Activated CD4-positive, alpha-beta T cell treated with anti-CD3 and anti-CD28 coated beads, Interleukin-2, Interleukin-4, amounts not matched to agents 100 ng/mL and 50 ng/mL, durations not matched to agents 16 hours and 8 hours (primary cell): ENCODE measurements around the gene HEATR5A.

ENCODE experiments used
- DNase-seq: peaks from one replicate; pipeline ENCODE4 v3.0.0-alpha.2; 2020; ENCODE audit warnings: low spot score

HEATR5A gene

DNA sequence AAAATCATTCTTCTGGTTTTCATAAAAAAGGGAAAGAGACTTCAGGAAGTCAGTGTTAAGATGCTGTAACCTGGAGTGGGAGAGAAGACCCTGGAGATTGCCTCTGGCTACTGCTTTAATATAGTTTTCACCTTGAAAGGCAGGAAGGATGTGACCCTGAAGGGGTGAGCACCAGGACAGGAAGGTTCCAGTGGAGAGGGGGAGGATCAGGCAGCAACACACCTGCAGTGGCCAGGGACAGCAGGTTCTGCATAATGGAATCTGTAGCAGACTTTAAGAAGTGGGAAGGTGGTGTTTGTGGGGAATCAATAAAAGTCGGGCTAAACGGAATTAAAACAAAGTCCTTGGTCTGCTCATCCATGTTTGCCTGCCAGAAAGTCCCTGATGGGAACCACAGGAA lies 6.3 kb upstream of the HEATR5A start:
- DNase-seq = no peak

DNA sequence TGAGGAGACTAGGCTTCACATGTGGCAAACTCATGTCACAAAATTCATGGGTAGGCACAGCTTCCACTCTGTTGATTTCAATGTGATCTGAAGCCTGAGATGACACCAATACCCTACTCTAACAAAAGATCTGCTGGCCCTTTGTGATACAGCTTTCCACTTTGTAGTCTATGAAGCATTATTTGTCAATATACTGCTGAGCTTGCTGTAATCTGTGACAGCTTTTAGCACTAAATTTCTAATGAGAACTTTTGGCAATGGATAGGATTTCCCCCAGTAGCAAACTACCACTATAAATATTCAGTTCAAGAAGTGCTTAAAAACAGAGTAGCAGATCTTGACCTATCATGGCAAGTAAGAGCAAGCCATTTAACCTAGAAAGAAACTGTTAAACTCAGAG lies 5.6 kb upstream of the HEATR5A start:
- no peak for DNase-seq

DNA sequence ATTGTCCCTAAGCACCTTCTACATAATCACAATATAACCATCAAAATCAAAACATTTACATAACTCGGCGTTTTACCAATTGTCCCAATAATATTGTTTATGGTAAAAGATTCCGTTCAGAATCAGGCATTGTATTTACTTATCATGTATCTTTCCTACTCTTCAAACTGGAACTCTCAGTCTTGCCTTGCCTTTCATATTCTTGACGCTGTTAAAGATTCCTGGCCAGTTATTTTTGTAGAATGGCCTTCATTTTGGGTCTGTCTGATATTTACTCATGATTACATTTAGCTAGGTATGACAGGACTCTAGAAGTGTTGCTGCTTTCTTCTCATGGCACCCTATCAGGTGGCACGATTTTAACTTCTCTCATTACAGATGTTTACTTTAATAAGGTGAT lies 850 bp upstream of the HEATR5A start:
- no peak for DNase-seq

DNA sequence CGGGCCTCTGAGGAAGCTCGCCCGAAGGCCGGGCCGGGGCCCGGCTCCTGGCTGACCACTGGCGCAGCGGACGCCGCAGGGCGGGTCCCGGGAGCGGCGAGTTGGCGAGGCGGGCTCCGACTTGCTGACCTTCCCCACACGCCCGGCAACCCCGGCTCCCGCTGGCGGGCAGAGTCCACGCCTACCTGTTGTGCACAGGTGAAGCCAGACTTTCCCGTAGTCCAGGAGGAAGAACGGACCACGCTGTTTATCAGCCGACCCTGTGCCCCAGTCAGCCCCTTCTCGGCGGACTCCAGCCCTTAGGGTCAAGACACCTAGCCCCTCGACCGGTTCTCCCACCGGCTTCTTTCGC lies 407 bp downstream of the HEATR5A start:
- DNase-seq = no peak

DNA sequence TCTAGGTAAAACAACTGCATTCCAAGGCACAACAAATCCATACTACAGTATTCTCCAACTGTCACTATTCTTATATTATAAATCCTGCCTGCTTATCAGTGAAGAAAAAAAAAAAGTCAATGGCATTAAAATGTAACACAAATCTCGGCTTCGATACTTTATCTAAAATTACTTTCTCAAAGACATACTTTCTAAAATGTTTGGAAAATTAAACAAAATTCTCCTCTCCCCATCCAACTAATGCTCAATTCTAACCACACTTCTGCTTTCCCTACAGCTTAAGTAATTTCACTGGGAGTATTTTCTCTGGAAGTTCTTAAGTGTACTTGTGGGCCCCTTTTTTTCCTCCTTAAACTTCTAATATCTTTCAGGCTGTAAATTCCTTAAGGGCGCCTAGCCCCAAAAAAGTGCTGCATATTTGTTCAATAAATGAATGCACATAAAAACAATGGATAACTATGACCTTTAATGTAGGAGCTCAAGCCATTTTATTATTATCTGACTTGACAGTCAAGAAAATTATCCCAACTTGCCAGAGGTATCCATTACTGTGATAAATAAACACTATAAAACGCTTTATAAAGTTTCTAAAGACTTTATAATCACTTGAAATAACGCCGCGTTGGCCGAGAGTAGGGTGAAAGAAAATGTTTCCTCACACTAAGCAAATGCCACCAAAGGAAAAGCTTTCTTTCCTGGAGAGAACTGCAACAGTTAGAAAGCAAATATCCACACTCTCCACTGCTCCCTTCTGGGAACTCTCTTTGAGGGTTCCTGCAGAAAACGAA lies 977 bp downstream of the HEATR5A start:
- DNase-seq = no peak

DNA sequence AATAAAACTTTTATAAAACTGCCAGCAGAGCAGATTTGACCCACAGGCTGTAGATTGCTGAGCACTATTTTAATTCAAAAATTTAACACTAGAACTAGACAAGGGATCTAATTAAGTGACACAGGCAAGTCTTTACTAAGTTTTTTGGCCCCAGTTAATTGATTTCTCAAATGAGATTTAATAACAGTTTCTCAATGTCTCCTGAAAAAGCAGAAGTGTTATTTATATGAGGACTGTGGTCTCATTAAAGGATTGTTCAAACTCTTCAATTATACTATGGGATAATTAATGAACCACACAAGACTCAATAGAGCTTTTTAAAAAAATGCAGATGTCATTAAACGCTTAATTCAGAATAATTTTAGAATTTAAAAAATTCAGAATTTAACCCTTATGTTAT lies 1.9 kb downstream of the HEATR5A start:
- DNase-seq = no peak

DNA sequence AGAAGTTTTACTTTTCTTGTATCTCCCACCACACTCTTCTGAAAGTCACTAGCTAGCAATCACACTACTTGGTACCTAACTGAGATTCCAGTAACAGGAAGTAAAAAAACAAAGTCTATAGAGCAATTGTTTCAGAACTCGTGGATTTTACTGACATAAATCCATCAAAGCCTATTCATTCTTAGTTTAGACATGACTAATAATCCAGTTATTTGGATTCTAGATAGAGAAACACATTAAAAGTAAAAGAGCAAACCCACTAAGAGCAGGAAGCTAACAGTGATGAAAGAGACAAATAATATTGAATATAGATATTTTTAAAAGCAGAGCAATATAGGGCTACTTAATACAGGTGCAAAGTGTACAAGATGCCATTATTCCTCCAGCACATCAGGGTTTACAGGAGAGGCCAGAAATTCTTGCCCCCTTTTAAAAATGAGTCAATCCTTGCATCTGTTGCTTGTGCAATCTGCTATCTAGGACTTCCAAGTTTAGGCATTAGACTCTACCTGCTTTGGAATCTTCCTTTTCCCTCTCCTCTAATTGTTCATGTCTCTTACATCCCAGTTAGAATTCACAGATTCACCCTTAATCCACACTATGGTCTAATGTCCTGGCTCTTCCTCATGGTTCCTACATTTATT lies 6.0 kb downstream of the HEATR5A start:
- no peak for DNase-seq

DNA sequence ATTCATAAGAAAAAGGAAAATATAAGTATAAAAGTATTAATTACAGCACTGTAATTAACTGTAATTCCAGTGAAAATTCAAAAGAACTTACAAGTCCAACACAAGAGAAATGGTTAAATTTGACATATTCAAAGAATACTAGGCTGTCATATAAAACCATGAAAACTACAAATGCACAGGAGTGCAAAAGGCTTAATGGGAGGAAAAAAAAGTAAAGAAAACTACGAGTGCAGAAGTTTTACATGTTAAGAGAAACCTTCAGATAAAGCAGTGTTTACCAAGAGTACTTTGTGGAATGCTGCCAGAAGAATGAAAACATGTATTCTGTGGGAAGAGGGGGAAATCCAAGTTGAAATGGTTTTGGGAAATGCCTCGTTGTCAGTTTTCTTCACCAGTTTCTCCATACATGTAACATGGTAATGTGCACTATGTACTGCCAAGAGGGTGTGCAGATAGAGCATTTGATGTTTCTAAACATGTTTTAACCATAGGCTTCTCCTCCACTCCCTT lies 9.1 kb downstream of the HEATR5A start:
- DNase-seq = no peak

DNA sequence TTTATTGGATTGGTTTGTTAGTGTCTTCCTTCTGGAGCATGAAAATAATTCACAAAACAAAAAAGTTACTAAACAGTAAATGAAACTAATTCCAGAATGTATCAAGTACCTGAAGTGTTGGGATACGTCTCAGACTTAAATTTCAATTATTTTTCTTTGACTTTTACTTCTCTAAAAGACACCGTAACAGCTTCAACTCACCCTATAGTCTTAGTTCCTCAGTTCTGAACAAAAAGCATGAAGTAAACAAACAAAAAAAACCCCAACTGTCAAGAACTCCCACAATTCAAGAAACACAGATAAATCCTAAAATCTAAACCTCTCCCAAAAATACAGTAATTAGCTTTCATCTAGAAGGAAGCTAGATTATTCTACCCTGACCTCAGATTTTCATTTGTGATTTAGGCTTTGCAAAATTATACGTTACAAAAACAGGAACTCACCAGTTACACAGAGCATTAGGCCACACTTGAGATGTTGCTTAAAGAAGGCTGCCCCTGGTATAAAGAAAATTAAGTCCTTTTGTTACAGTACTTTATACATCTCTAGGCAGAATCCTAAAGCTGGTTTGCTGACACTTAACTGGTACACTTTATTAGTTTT lies 10.2 kb downstream of the HEATR5A start:
- no peak for DNase-seq

DNA sequence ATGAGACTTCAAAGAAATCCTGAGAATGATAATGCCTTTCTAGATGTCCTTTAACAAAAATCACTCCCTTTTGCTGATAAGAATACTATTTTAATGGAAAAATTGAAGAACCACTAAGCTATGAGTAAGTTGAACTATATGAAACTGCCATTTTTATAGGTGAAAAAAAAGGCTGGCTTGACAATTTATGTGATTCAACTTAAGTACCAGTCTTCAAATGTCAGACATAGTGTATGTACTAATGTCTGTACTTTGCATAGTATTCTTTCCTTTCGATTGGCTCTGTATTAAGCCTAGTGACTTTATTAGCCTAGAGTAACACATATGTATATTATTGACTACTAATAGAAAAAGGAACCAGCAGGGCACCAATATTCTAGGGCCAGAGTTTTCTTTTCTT lies 11.9 kb downstream of the HEATR5A start:
- DNase-seq = no peak

DNA sequence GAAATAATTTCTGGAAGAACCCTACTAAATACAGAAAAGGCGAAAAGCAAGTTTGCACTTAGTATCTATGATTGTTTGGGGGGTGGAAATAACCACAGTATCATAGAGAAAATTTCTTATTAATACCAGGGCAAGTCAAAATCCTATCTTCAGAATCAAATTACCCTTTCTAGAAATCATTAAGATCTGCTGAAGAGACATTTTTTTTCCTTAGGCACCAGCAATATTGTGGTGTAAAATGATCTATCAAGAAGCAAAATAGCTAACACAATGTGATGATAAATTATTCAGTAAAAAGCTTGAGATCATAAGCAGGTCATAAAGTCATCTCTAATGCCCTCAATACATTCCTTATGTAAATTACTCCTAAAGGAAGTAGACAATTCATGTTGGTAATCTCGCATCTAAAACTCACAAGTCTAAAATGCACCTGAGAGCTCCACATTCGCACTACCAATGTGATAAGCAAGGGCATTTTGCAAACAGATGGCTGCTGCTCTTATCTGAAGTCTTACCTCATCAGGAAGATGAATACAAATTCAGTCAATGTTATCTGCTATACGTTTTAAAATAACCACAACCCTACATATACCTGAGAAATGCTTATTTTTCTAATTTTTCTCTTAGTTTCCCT lies 14.6 kb downstream of the HEATR5A start:
- no peak for DNase-seq

DNA sequence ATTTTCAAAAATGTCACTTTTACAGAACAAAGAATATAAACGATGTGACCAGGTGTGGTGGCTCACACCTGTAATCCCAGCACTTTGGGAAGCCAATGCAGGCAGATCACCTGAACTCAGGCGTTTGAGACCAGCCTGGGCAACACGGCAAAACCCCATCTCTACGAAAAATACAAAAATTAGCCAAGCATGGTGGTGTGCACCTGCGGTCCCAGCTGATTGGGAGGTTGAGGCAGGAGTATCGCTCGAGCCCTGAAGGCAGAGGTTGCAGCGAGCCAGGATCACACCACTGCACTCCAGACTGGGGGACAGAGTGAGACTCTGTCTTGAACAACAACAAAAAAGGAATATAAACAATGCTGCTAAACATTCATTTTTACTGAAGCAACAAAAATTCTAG lies 15.2 kb downstream of the HEATR5A start:
- DNase-seq = no peak

DNA sequence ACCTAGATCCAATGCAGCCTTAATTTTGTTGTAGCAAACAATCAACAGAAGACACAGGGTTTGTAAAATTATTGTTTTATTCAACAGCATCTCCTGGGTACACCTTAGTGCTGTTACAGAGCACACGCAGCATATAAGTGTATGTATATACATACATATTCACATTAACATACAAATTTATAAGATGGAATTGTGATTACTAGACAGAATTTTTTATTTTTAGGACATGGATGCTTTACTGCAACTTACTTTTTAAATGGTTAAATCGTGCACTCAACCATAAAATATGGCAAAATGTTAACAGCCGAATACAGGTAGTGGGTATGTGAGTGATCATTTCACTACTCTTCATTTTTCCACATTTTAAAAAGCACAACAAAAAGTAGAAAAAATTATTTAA lies 16.6 kb downstream of the HEATR5A start:
- no peak for DNase-seq

DNA sequence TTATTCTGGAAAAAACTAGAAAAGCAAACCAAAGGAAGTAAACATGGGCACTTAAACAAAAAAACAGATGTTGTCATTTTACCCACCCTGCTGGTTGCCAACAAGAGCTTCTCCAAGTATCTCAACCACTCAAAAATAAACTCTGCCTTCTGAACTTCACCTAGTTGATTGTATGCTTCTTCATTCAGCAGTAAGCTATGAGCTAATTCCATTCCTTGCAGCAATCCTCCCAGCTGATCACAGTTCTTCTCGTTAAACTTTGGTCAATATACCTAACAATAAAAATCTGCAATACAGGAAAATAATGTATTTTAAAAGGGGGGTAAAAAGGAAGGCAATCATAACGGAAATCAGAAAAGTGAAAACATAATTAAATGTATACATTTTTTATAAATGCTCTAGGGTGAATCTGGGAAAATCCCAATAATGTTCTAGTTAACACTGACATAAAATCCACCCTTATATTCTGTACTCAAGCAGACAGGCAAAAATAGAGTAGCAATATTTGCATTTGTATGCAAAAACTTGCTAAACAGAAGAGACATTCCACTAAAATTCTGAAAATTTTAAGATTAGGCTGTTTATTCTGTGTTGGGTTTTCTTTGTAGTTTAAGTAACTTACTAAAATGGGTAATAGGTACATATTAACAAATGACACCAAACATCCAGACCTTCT lies 17.4 kb downstream of the HEATR5A start:
- DNase-seq = no peak

DNA sequence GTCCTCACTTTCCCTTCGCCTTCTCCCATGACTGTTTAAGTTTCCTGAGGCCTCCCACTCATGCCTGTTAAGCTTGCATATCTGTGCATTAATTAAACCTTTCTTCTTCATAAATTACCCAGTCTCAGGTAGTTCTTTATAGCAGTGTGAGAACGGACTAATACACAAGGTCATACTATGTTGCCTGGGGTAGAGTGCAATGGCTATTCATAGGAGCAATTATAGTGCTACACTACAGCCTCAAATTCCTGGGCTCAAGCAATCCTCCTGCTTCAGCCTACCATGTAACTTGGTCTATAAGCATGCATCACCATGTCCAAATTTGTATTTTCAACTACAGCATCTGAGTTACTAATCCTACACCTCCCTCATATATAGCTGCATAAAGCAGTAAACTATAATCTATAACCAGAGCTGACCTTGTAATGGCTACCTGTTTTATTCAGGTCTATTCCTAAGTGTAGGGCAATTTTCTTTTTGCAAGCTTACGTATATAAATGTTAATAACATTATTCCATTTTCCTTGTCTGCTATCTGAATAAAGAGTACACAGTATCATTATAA lies 18.9 kb downstream of the HEATR5A start:
- DNase-seq = no peak

DNA sequence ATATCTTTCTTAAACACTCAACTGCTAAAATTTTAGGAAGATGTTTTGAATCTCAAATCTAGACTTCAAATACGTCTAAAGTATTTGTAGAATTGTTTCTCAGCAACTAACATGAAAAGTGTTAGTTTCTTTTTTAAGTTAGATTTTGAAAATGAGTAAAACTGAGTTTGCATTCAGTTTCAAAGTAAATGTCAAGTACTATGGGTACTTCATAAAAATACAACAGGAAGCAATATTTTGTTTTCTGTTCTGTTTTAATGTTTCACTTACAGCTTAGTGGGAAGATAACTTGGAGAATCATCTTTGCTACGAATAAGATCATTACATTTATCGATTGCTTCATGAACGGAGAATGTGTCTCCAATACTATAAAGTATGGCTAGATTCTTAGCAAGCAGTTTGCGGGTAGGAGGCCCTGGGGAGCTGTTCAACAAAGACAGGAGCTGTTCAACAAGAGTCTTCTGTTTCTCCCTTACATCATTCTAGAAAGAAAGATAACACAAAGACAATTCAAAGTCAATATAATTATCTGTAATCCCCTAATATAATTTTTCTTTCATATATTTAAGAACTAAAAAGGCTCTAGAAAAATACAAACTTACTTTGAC lies 20.2 kb downstream of the HEATR5A start:
- DNase-seq = peak; percentile 15

DNA sequence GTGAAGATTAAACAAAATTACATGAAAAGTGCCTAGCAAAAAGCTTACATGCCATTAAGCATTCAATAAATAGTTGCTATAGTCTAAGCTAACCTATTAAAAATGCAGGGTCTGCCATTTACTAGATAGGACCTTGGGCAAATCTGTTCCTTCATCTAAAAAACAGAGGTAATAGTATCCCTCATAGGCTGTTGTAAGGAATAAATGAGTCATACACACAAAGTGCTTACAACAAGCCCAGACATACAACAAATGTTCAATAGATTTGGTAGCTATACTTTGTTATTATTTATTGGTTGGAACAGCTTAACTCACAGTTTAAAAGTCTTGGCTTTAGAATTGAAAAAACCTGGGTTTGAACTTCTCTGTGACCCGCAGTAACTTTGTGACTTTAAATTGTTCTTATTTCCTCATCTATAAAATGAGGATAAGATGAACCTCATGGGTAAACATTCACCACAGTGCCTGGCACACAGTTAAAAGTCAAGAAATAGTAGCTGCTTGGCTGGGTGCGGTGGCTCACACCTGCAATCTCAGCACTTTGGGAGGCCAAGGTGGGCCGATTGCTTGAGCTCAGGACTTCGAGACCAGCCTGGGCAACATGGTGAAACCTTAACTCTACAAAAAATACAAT lies 24.7 kb downstream of the HEATR5A start:
- DNase-seq = no peak

DNA sequence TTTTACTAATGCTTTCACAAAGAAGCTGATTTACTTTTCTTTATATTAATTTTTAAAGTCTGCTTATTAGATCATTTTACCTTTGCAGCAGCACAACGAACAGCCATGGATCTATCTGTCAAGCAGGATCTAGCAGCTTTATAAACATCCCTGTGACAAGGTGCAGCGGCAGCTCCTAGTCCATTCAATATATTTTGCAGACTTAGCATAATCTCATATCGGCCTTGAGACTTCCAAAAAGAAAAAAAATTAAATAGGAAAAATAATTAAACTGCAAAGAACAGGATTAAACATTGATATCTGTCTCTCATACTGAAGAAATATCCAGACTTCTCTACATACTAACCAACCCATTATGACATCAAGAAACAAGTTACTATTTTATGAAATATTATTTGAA lies 25.2 kb downstream of the HEATR5A start:
- DNase-seq = no peak

DNA sequence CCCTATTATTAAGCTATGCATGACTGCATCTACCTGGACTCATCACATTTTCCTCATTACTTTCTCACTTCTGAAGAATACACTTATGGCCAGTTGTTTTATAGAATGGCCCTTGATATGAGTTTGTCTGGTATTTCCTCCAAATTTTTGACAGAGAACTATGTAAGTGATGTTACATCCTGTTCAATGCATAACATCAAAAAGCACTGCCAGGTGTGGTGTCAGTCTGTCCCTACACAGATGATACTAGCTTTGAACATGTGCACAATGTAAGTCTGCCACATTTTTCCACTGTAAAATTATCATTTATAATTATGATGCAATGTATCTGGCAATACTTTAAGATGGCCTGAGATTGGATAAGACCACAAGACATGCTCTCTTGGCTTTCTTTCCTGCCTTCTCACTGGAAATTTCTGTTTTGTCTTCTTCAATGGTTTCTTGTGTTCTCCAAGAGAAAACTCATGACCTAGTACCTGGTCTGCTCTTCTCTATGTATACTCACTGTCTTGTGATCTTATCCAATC lies 28.3 kb downstream of the HEATR5A start:
- no peak for DNase-seq

DNA sequence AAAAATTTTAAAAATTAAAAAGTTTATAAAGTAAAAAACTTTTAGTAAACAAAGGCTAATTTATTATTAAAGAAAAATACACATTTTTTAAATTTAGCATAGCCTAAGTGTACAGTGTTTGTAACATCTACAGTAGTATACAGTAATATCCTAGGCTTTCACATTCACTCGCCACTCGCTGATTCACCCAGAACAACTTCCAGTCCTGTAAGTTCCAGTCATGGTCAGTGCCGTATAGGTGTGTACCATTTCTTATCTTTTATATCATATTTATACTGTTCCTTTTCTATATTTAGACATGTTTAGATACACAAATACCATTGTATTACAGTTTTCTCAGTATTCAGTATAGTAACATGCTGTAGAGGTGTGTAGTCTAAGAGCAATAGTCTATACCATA lies 28.9 kb downstream of the HEATR5A start:
- DNase-seq = no peak

DNA sequence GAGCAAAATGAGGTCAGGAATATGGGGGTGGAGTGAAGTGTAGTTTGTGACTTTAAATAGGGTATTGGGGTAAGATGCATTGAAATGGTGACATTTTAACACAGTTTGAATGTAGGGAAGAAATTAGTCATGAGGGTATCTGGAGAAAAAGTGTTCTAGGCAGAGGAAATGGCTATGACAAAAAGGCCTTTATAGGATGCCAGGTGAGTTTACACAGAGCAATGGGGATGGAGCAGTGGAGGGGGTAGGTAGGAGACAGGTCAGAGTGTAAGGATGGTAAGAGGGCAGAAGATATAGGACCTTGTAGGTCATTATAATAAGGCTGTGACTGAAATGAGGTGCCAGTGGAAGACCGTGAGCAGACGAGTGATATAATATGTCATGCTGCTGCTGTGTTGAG lies 30.4 kb downstream of the HEATR5A start:
- DNase-seq = no peak
